ENCODE data around the gene RRP1B. TPM values are rescaled to one million over a fixed set of nuclear protein-coding genes. Genes with fewer than 3 reads are reported as not detected.

The RRP1B gene
- total and polyA plus RNA-seq, 9 of the 15 experiments (the other 6 are each of a cell fraction or from before 2014, with no cell fraction given), result 6.8 to 66.6 (median 41.9) TPM

DNA sequence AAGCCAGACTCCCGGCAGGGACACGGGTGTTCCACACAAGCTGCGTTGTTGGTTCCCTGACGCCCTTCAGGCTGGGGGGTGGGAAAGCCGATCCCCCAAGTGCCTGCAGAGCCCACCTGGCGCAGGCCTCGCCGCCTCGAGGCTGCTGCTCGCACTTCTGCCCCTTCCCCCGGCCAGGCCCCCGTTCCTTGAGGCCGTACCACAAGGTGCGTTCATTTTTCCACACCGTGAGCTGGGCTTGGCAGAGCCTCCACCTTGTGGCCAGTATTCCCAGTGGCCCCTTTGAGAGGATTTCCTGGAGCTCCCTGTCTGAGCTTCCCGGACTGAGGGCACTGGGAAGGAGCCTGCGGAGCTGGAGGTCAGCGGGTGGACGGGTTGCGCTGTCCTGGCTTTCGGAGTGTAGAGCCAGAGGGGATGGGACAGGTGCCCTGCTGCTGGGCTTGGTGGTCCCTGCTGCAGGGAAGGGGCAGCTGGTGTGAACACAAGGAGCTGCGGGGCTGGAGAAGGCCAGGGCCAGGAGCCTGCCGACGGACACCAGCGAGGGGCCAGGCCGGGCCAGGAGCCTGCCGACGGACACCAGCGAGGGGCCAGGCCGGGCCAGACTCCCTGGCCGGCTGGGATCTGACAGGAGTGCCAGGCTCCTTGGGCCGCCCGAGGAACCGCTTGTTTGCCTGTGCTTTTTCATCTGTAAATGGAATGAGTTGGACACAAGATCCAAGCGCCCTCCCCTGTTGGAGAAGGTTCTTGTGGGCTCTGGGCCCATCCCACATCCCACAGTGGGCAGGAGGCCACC, 78.0 kb downstream of the RRP1B start:
- Histone ChIP-seq H3K79me2 (ENCODE audit: control insufficient read depth, insufficient read depth, low read length) (peaks cover 59% of the 10 kb centered on the region), H2AFZ (ENCODE audit: low read depth, low read length) (no peak overlapping the region), H3K4me2 (ENCODE audit: insufficient read depth, low read length) (peak overlapping the region; percentile 67; the same call in 1 of the 2 replicates), H3K9me3 (replicated peaks; ENCODE audit: control insufficient read depth, insufficient read depth, low read depth, low read length) (no peaks in the 10 kb centered on the region), H3K9me1 (ENCODE audit: control insufficient read depth, insufficient read depth, low read length) (peaks cover 11% of the 10 kb centered on the region), H3K4me1 (replicated peaks in 1 of 2; ENCODE audit: control insufficient read depth in 2 of 2, insufficient read depth in 2 of 2, low read length in 2 of 2) (peaks cover 19 to 77% of the 10 kb centered on the region in 2 experiments), H3K4me3 (no peak overlapping the region), H4K20me1 (replicated peaks; ENCODE audit: control insufficient read depth, insufficient read depth, low read length) (peaks cover 23% of the 10 kb centered on the region), H3K9ac (ENCODE audit: insufficient read depth in 1 of 2, low read depth in 2 of 2, low read length in 2 of 2) (peak overlapping the region; percentile 10 to 85; a peak in 3 of 4 replicates), H3K36me3 (ENCODE audit: control insufficient read depth, insufficient read depth, low read length) (peaks cover 75% of the 10 kb centered on the region), H3K27me3 (ENCODE audit: control insufficient read depth in 2 of 2, insufficient read depth in 2 of 2, low read length in 2 of 2) (no peaks in the 10 kb centered on the region), H3K27ac (ENCODE audit: extremely low read depth, low read depth, low read length) (peak overlapping the region; percentile 77)
- POLR2A ChIA-PET, result interaction anchor here (0.6 to 3.5 kb wide), 7 partner anchors 9 to 265 kb away, joined by 3 to 26 read pairs (median 4); no protein-coding TSS in a partner anchor
- BruUV-seq (replicated peaks), result no TSS peak
- in situ Hi-C loops (cut with MboI), result no loop called here
- DNase-seq (ENCODE audit: extremely low read depth in 1 of 4, low spot score in 3 of 4), result no peak
- TF ChIP-seq NFXL1 (CRISPR knock-in tag; IDR thresholded peaks at IDR 0.05) (no peak), RBFOX2 (IDR thresholded peaks at IDR 0.05; ENCODE audit: low read depth, low read length) (0 out of 2 replicates have a peak, but pooled peaks have one; percentile 20), RBM22 (IDR thresholded peaks at IDR 0.05; ENCODE audit: low read depth, low read length, poor library complexity, severe bottlenecking) (peak; percentile 26), CCAR2 (IDR thresholded peaks at IDR 0.05; ENCODE audit: low read depth, low read length) (no peak), POLR2G (IDR thresholded peaks at IDR 0.05; ENCODE audit: low read depth, low read length) (peak; percentile 38; the same call in 1 of the 2 replicates)
- TF ChIP-seq, protein P1, sequence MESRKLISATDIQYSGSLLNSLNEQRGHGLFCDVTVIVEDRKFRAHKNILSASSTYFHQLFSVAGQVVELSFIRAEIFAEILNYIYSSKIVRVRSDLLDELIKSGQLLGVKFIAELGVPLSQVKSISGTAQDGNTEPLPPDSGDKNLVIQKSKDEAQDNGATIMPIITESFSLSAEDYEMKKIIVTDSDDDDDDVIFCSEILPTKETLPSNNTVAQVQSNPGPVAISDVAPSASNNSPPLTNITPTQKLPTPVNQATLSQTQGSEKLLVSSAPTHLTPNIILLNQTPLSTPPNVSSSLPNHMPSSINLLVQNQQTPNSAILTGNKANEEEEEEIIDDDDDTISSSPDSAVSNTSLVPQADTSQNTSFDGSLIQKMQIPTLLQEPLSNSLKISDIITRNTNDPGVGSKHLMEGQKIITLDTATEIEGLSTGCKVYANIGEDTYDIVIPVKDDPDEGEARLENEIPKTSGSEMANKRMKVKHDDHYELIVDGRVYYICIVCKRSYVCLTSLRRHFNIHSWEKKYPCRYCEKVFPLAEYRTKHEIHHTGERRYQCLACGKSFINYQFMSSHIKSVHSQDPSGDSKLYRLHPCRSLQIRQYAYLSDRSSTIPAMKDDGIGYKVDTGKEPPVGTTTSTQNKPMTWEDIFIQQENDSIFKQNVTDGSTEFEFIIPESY (CRISPR knock-in tag; IDR thresholded peaks at IDR 0.05), result 0 out of 2 replicates have a peak, but pooled peaks have one; percentile 44
- TF ChIP-seq, protein P2, sequence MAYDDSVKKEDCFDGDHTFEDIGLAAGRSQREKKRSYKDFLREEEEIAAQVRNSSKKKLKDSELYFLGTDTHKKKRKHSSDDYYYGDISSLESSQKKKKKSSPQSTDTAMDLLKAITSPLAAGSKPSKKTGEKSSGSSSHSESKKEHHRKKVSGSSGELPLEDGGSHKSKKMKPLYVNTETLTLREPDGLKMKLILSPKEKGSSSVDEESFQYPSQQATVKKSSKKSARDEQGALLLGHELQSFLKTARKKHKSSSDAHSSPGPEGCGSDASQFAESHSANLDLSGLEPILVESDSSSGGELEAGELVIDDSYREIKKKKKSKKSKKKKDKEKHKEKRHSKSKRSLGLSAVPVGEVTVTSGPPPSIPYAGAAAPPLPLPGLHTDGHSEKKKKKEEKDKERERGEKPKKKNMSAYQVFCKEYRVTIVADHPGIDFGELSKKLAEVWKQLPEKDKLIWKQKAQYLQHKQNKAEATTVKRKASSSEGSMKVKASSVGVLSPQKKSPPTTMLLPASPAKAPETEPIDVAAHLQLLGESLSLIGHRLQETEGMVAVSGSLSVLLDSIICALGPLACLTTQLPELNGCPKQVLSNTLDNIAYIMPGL (CRISPR knock-in tag; IDR thresholded peaks at IDR 0.05), result no peak
- 94% methylated on average over 34 of the region's 35 CpGs for WGBS (ENCODE audit: insufficient coverage, low coverage, missing lambda C conversion rate)
- FAIRE-seq, result no peak
- intact Hi-C loops (cut with micrococcal nuclease), result no loop called here
- ATAC-seq, result no peak
- CTCF ChIA-PET (ENCODE audit: low intra/inter-chr PET ratio), result no interaction called here

Measured in K562 (cell line).